H1 (cell line): ENCODE data around the gene IFTAP. TPM values are rescaled to one million over a fixed set of nuclear protein-coding genes. Genes with fewer than 3 reads are reported as not detected.
"Not testable (repeated sequence)": the region's sequence is repeated elsewhere in the genome, so short reads cannot be mapped to it uniquely, and the experiment has no call there.

Experiments
- CTCF ChIA-PET: fragments of 300-600 bp; sonication (Branson Sonifier 250); formaldehyde crosslinking; loops from one replicate; lab custom pipeline; 2021; ENCODE audit not compliant: partially characterized antibody; lab: Charles Lee
- POLR2A ChIA-PET: fragments of 300-600 bp; sonication (Branson Sonifier 250); formaldehyde crosslinking; loops from one replicate; lab custom pipeline; 2021; ENCODE audit warnings: inconsistent platforms; ENCODE audit not compliant: partially characterized antibody; lab: Charles Lee
- DNase-seq, 2 experiments: peaks; one replicate each; pipeline versions ENCODE4 v3.0.0 to v3.0.0-alpha.2; 2010 to 2022; ENCODE audit warnings: low spot score in 2 of 2, low read depth in 1 of 2, mixed read lengths in 1 of 2
- FAIRE-seq: peaks from 2 replicates; lab custom pipeline; 2011; peaks lifted over from hg19 to GRCh38; lab: Jason Lieb, UNC
- H2AFZ ChIP-seq: 2 replicates; pipeline ENCODE4 v1.8.1; 2012; ENCODE audit warnings: low read length, inconsistent platforms
- H2AK5ac ChIP-seq: 2 replicates; pipeline ENCODE4 v1.6.1; 2013; ENCODE audit warnings: low read depth, low read length
- H2BK120ac ChIP-seq: replicated peaks from 2 replicates; pipeline ENCODE3; 2013; ENCODE audit warnings: low read depth, low read length, inconsistent platforms
- H2BK12ac ChIP-seq: 2 replicates; pipeline ENCODE4 v1.6.1; 2013; ENCODE audit warnings: low read depth, low read length
- H2BK15ac ChIP-seq: 2 replicates; pipeline ENCODE4 v1.6.1; 2013; ENCODE audit warnings: low read length
- H2BK20ac ChIP-seq: 2 replicates; pipeline ENCODE4 v1.6.1; 2013; ENCODE audit warnings: low read length
- H2BK5ac ChIP-seq: 2 replicates; pipeline ENCODE4 v1.6.1; 2013; ENCODE audit warnings: low read depth, low read length
- H3K14ac ChIP-seq: 2 replicates; pipeline ENCODE4 v1.6.1; 2013; ENCODE audit warnings: inconsistent platforms; ENCODE audit not compliant: insufficient read length
- H3K18ac ChIP-seq: 2 replicates; pipeline ENCODE4 v1.6.1; 2013; ENCODE audit warnings: low read length; ENCODE audit errors: extremely low read depth
- H3K23ac ChIP-seq: 2 replicates; pipeline ENCODE4 v1.6.1; 2013; ENCODE audit warnings: inconsistent platforms; ENCODE audit not compliant: insufficient read length
- H3K23me2 ChIP-seq: 2 replicates; pipeline ENCODE4 v1.6.1; 2013; ENCODE audit warnings: low read depth, low read length
- H3K27ac ChIP-seq: 2 replicates; pipeline ENCODE4 v1.6.1; 2011; ENCODE audit warnings: low read depth, low read length, inconsistent platforms
- H3K27me3 ChIP-seq, 4 experiments: replicated peaks in 1 of 4; 1 replicate in 1 of 4; 2 replicates in 3 of 4; pipeline versions ENCODE4 v1.6.1 to v1.8.1; 2011 to 2013; ENCODE audit warnings: low read length in 3 of 4, mild to moderate bottlenecking in 3 of 4, inconsistent platforms in 2 of 4, mixed read lengths in 2 of 4, moderate library complexity in 1 of 4; ENCODE audit not compliant: control insufficient read depth in 3 of 4, insufficient read depth in 3 of 4; ENCODE audit errors: extremely low read depth in 1 of 4
- H3K36me3 ChIP-seq, 4 experiments: 2 replicates each; pipeline versions ENCODE4 v1.6.1 to v1.8.1; 2011 to 2013; ENCODE audit warnings: mild to moderate bottlenecking in 4 of 4, low read length in 3 of 4, moderate library complexity in 2 of 4, control low read depth in 1 of 4, inconsistent platforms in 1 of 4; ENCODE audit not compliant: insufficient read depth in 4 of 4, control insufficient read depth in 2 of 4
- H3K4ac ChIP-seq: replicated peaks from 2 replicates; pipeline ENCODE3; 2013; ENCODE audit warnings: low read length, low read depth, mixed read lengths, inconsistent platforms; ENCODE audit not compliant: insufficient read length
- H3K4me1 ChIP-seq, 4 experiments: replicated peaks in 1 of 4; 1 replicate in 1 of 4; 2 replicates in 3 of 4; pipeline versions ENCODE4 v1.6.1 to v1.8.1; 2011 to 2013; ENCODE audit warnings: low read length in 3 of 4, inconsistent platforms in 2 of 4, mixed read lengths in 1 of 4; ENCODE audit not compliant: insufficient read depth in 4 of 4, control insufficient read depth in 3 of 4
- H3K4me2 ChIP-seq, 2 experiments: 2 replicates each; pipeline versions ENCODE4 v1.6.1 to v1.8.1; 2011 to 2013; ENCODE audit warnings: low read depth in 2 of 2, low read length in 2 of 2, control low read depth in 1 of 2, inconsistent platforms in 1 of 2, mild to moderate bottlenecking in 1 of 2; ENCODE audit not compliant: insufficient read depth in 1 of 2
- H3K4me3 ChIP-seq, 4 experiments: fragments of 200-600, 300-600 bp in 1 of 4; sonication (generic), shearing (Covaris generic), sonication (Bioruptor Twin) in 1 of 4; 2 replicates each; pipeline versions ENCODE4 v1.5.1 to v1.8.1; 2011 to 2016; ENCODE audit warnings: low read length in 4 of 4, low read depth in 3 of 4, control low read depth in 2 of 4, inconsistent platforms in 2 of 4, mild to moderate bottlenecking in 2 of 4, mixed read lengths in 1 of 4, moderate library complexity in 1 of 4; ENCODE audit not compliant: insufficient read depth in 2 of 4; ENCODE audit errors: extremely low read depth in 1 of 4
- H3K56ac ChIP-seq: replicated peaks from 2 replicates; pipeline ENCODE3; 2013; ENCODE audit warnings: low read depth, mild to moderate bottlenecking, mixed read lengths, low read length, inconsistent platforms; ENCODE audit not compliant: insufficient read length
- H3K79me1 ChIP-seq: 2 replicates; pipeline ENCODE4 v1.6.1; 2013; ENCODE audit warnings: low read depth, low read length, control low read depth
- H3K79me2 ChIP-seq, 2 experiments: 2 replicates each; pipeline versions ENCODE4 v1.6.1 to v1.8.1; 2012 to 2013; ENCODE audit warnings: low read length in 2 of 2, mild to moderate bottlenecking in 2 of 2, inconsistent platforms in 1 of 2; ENCODE audit not compliant: insufficient read depth in 2 of 2, control insufficient read depth in 1 of 2
- H3K9ac ChIP-seq, 4 experiments: replicated peaks in 1 of 4; 1 replicate in 1 of 4; 2 replicates in 3 of 4; pipeline versions ENCODE4 v1.6.1 to v1.8.1; 2011 to 2013; ENCODE audit warnings: low read depth in 3 of 4, low read length in 3 of 4, control low read depth in 2 of 4, mild to moderate bottlenecking in 2 of 4, moderate library complexity in 2 of 4, inconsistent platforms in 1 of 4; ENCODE audit errors: extremely low read depth in 1 of 4
- H3K9me3 ChIP-seq, 2 experiments: 2 replicates each; pipeline versions ENCODE4 v1.6.1 to v1.8.1; 2012 to 2013; ENCODE audit warnings: mild to moderate bottlenecking in 2 of 2, moderate library complexity in 2 of 2, control low read depth in 1 of 2, inconsistent platforms in 1 of 2, low read depth in 1 of 2, low read length in 1 of 2, mixed read lengths in 1 of 2; ENCODE audit not compliant: insufficient read depth in 2 of 2
- H4K20me1 ChIP-seq, 2 experiments: replicated peaks in 1 of 2; 2 replicates each; pipeline versions ENCODE3 to v1.8.1; 2011 to 2013; ENCODE audit warnings: inconsistent platforms in 2 of 2, low read length in 2 of 2, mild to moderate bottlenecking in 1 of 2; ENCODE audit not compliant: insufficient read depth in 2 of 2, control insufficient read depth in 1 of 2
- H4K5ac ChIP-seq: 2 replicates; pipeline ENCODE4 v1.6.1; 2013; ENCODE audit warnings: low read length, low read depth, mixed read lengths, inconsistent platforms; ENCODE audit not compliant: insufficient read length
- H4K8ac ChIP-seq: 2 replicates; pipeline ENCODE4 v1.8.0; 2013; ENCODE audit warnings: mild to moderate bottlenecking, moderate library complexity, low read length, inconsistent platforms; ENCODE audit not compliant: insufficient read depth; ENCODE audit errors: extremely low read depth
- H4K91ac ChIP-seq: replicated peaks from 2 replicates; pipeline ENCODE3; 2013; ENCODE audit warnings: low read length, mixed read lengths, inconsistent platforms; ENCODE audit not compliant: insufficient read length
- YY1 ChIP-seq: IDR thresholded peaks from 2 replicates; pipeline ENCODE4 v1.6.1; 2011; ENCODE audit warnings: low read depth, mild to moderate bottlenecking, low read length
- WGBS, 2 experiments: shearing (Covaris generic) in 1 of 2; methylation state at CpG; one replicate each; pipeline versions ENCODE4 v1.1.6 to v1.1.7; 2013 to 2015; ENCODE audit warnings: low lambda C conversion rate in 2 of 2, mixed read lengths in 2 of 2, inconsistent platforms in 1 of 2, low coverage in 1 of 2, missing lambda C conversion rate in 1 of 2; ENCODE audit not compliant: insufficient replicate concordance in 2 of 2, insufficient coverage in 1 of 2, insufficient read length in 1 of 2; ENCODE audit errors: extremely low coverage in 1 of 2, missing lambda C conversion rate in 1 of 2; 5-methylcytosine and 5-hydroxymethylcytosine counted together
- polyA plus RNA-seq, 7 experiments: library from polyadenylated mRNA; depleted of rRNA in 3 of 7; stranded (reverse) in 5 of 7; unstranded in 2 of 7; fragments of >200 nt in 5 of 7; fragments of 200-250 nt in 2 of 7; gene quantifications; 1 replicate in 5 of 7; 2 replicates in 1 of 7; 4 replicates in 1 of 7; pipeline versions ENCODE4 v1.2.1 to v1.2.3, GENCODE V29; 2011 to 2013; ENCODE audit warnings: missing spikeins in 2 of 7, mixed read lengths in 2 of 7
- total RNA-seq: library from RNA; stranded (reverse); fragmentation: NEBNext Ultra II Directional; extraction: Animal tissue kit (Norgen Biotek cat#: 25700); gene quantifications from 2 replicates; pipeline ENCODE4 v1.2.1, GENCODE V29; 2021

IFTAP gene
- total and polyA plus RNA-seq, 2 of the 8 experiments (the other 6 are each of a cell fraction or from before 2014, with no cell fraction given), result 21.2 to 23.9 TPM

DNA sequence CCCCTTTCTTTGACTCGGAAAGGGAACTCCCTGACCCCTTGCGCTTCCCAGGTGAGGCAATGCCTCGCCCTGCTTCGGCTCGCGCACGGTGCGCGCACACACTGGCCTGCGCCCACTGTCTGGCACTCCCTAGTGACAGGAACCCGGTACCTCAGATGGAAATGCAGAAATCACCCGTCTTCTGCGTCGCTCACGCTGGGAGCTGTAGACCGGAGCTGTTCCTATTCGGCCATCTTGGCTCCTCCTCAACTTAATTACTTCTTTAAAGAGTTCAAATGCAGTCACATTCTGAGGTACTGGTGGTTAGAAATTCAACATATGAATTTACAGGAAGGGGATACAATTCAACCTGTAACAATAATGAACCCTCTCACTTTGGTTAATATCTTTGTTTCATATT is 36.9 kb upstream of the IFTAP start:
- H3K14ac ChIP-seq, DNase-seq, H3K4me2 ChIP-seq, H4K5ac ChIP-seq, H3K23me2 ChIP-seq, H3K36me3 ChIP-seq, H3K4me1 ChIP-seq, H3K27ac ChIP-seq, H3K4ac ChIP-seq, H3K56ac ChIP-seq, H4K20me1 ChIP-seq, H3K27me3 ChIP-seq, H3K23ac ChIP-seq, H3K18ac ChIP-seq, H2BK5ac ChIP-seq, H3K9ac ChIP-seq, H2AK5ac ChIP-seq, H4K8ac ChIP-seq, CTCF ChIA-PET, POLR2A ChIA-PET, H2BK120ac ChIP-seq, H4K91ac ChIP-seq, H2BK15ac ChIP-seq, H3K79me1 ChIP-seq, H3K9me3 ChIP-seq, H3K79me2 ChIP-seq, FAIRE-seq, H2AFZ ChIP-seq, H2BK12ac ChIP-seq, H2BK20ac ChIP-seq: not testable (repeated sequence)
- TF ChIP-seq YY1, result 0 out of 2 replicates have a peak, but pooled peaks have one; percentile 32
- 98% methylated on average over 7 of the region's 17 CpGs; no CpG with 5 or more reads in 1 of the 2 experiments for WGBS, 2 experiments
- H3K4me3 ChIP-seq, result peak overlapping the region in 1 of 4 experiments; percentile 18; a peak in 1 of 8 replicates
